Right lobe of liver (tissue), 6 donors: Measurements from ENCODE around the gene PPIE. TPM values are rescaled to one million over a fixed set of nuclear protein-coding genes. Genes with fewer than 3 reads are reported as not detected.

Experiments
- ATAC-seq, 4 donors: fragments of 200-7000 bp; cut with Tn5 transposase; one replicate each; pipeline ENCODE4 v1.9.1; 2020; ENCODE audit warnings: mild to moderate bottlenecking in 4 of 4, moderate library complexity in 4 of 4
- DNase-seq, 3 donors: peaks; one replicate each; pipeline ENCODE4 v3.0.0-alpha.2; 2020
- H3K27ac ChIP-seq, 3 donors: fragments of 200-600 bp; one replicate each; pipeline ENCODE4 v1.8.0; 2022
- H3K27me3 ChIP-seq, 2 donors: fragments of 200-600 bp; one replicate each; pipeline ENCODE4 v1.8.0; 2022
- H3K36me3 ChIP-seq, 4 donors: fragments of 200-600 bp; sonication (generic) in 1 of 4; one replicate each; pipeline versions ENCODE4 v1.5.1 to v1.8.0; 2017 to 2022; ENCODE audit warnings: control low read depth in 1 of 4
- H3K4me1 ChIP-seq, 4 donors: fragments of 200-600 bp; sonication (generic) in 1 of 4; one replicate each; pipeline versions ENCODE4 v1.5.1 to v1.8.0; 2017 to 2022; ENCODE audit warnings: control low read depth in 1 of 4
- H3K4me3 ChIP-seq, 3 donors: fragments of 200-600 bp; one replicate each; pipeline ENCODE4 v1.8.0; 2022
- H3K9me3 ChIP-seq, 4 donors: fragments of 200-600 bp; sonication (generic) in 1 of 4; one replicate each; pipeline versions ENCODE4 v1.5.1 to v1.8.0; 2017 to 2022; ENCODE audit warnings: control low read depth in 1 of 4
- POLR2A ChIP-seq: fragments of 450-650 bp; IDR thresholded peaks from one replicate; pipeline ENCODE4 v1.6.1; 2017; ENCODE audit warnings: antibody characterized with exemption, mild to moderate bottlenecking
- WGBS: methylation state at CpG from one replicate; pipeline ENCODE4 v1.1.6; 2018; ENCODE audit warnings: low coverage, low lambda C conversion rate; ENCODE audit not compliant: insufficient coverage; ENCODE audit errors: missing lambda C conversion rate; 5-methylcytosine and 5-hydroxymethylcytosine counted together
- intact Hi-C, 2 donors: fragments of 100-400 bp; cut with DNase I; formaldehyde crosslinking; loops; one replicate each; pipeline versions ENCODE4 v1.11.2 to v1.14.1; 2022
- total RNA-seq, 6 experiments: library from RNA; depleted of rRNA in 2 of 6; stranded (reverse); fragments of >200 nt in 2 of 6; fragmentation: NEBNext Ultra II Directional in 3 of 6; extraction: Animal tissue kit (Norgen Biotek cat#: 25700) in 3 of 6; gene quantifications; one replicate each; pipeline versions ENCODE4 v1.1.0 to v1.2.4, GENCODE V29; 2016 to 2023
- TF ChIP-seq, protein P1 (sequence below), 4 donors: fragments of 200-600 bp in 3 of 4; fragments of 450-650 bp in 1 of 4; IDR thresholded peaks; one replicate each; pipeline versions ENCODE4 v1.5.1 to v1.8.0; 2016 to 2022; ENCODE audit warnings: antibody characterized with exemption in 4 of 4, mild to moderate bottlenecking in 2 of 4
- donor health status: DM: no; HTN: yes; CAD: no.
- donor health status: DM: no; HTN: no; CAD: no.
- donor health status: DM: no; HTN: no; CAD: no.
- donor health status: DM: no; HTN: yes; CAD: no.
- donor health status: DM: no; HTN: yes; CAD: no.

Gene PPIE
- total RNA-seq, 6 experiments from 2014 or later = 16.2 to 24.9 (median 20.7) TPM

DNA sequence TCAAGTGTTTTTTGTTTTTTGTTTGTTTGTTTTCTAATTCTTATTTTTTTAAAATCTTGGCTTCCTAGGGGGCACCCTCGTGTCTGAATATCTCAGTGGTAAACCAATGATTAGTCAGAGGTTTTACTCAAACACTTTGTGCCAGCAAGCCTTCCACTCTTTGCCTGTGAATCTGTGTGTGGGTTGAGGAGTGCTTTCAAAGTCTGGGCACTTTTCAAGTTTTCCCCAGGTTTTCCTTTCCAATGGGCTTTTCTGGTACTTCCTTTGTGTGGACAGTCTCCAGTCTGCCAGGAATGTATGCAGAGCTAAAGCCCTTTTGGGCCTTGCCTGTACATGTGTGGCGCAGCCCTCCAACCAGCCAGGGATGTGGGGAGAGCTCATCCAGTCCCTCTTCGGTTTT is 9.7 kb upstream of the PPIE start:
- intact Hi-C loops = loop anchor here in 1 of 2 donors (10.0 kb wide), 1 partner anchor 124 kb away; no protein-coding TSS in a partner anchor
- DNase-seq = no peak

DNA sequence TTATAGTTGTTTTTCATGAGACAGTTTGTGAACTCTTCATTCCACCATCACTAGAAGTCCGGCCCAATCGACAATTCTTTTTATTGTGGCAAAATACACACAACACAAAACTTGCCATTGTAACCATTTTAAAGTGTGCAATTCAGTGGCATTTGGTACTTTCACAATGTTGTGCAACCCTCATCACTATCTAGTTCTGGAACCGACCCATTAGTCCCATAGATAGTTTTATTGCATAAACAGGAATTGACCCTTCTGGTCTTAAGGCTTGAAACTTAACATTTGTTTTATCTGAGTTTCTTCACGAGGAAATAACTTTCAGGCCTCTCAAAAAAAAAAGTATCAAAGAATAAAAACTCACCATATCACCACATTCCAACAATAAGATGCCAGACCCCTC is 8.8 kb upstream of the PPIE start:
- 13% methylated on average over 4 of the region's 4 CpGs for WGBS
- peak in 3 of 4 donors; percentile 35 to 55 (median 52) for ATAC-seq
- H3K9me3 ChIP-seq = no peaks in the 10 kb centered on the region
- no peaks in the 10 kb centered on the region for H3K36me3 ChIP-seq
- H3K4me3 ChIP-seq = no peak overlapping the region
- no peak for TF ChIP-seq POLR2A
- TF ChIP-seq, protein P1, sequence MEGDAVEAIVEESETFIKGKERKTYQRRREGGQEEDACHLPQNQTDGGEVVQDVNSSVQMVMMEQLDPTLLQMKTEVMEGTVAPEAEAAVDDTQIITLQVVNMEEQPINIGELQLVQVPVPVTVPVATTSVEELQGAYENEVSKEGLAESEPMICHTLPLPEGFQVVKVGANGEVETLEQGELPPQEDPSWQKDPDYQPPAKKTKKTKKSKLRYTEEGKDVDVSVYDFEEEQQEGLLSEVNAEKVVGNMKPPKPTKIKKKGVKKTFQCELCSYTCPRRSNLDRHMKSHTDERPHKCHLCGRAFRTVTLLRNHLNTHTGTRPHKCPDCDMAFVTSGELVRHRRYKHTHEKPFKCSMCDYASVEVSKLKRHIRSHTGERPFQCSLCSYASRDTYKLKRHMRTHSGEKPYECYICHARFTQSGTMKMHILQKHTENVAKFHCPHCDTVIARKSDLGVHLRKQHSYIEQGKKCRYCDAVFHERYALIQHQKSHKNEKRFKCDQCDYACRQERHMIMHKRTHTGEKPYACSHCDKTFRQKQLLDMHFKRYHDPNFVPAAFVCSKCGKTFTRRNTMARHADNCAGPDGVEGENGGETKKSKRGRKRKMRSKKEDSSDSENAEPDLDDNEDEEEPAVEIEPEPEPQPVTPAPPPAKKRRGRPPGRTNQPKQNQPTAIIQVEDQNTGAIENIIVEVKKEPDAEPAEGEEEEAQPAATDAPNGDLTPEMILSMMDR (IDR thresholded peaks at IDR 0.05) = no peak
- H3K27me3 ChIP-seq = peaks cover 0 to 14% of the 10 kb centered on the region in 2 donors
- DNase-seq = no peak
- intact Hi-C loops = loop anchor here in 1 of 2 donors (10.0 kb wide), 1 partner anchor 125 kb away; no protein-coding TSS in a partner anchor
- no peaks in the 10 kb centered on the region for H3K4me1 ChIP-seq
- H3K27ac ChIP-seq = no peak overlapping the region

More for the DNA sequence above, 9.7 kb upstream of the PPIE start:
- peaks cover 0 to 14% of the 10 kb centered on the region in 2 donors for H3K27me3 ChIP-seq
- no peaks in the 10 kb centered on the region for H3K36me3 ChIP-seq
- TF ChIP-seq POLR2A = no peak
- TF ChIP-seq, protein P1 (IDR thresholded peaks at IDR 0.05) = no peak
- no peaks in the 10 kb centered on the region for H3K9me3 ChIP-seq
- no peak overlapping the region for H3K27ac ChIP-seq
- H3K4me1 ChIP-seq = no peaks in the 10 kb centered on the region
- 30% methylated on average over 2 of the region's 3 CpGs for WGBS
- no peak for ATAC-seq
- H3K4me3 ChIP-seq = no peak overlapping the region

DNA sequence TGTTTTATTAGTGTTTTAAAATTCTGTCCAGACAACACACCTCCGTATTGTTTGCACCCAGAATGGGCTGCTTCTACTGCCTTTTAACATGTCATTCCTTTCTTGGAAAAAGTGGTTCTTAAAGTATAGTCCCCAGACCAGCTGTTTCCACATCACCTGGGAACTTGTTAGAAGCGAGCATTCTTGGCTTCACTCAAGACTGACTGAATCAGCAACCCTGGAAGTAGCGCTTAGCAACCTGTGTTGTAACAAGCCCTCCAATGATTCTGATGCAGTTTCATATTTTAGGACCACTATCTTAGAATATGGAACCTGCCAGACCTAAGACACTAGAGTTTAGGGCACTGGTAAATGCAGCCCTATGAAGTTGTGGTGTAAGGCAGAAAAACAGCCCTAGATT is 6.0 kb upstream of the PPIE start:
- H3K27me3 ChIP-seq = peaks cover 0 to 10% of the 10 kb centered on the region in 2 donors
- intact Hi-C loops = no loop called here
- TF ChIP-seq, protein P1 (IDR thresholded peaks at IDR 0.05) = no peak
- no peak for TF ChIP-seq POLR2A
- WGBS = 47% methylated on average over 3 of the region's 3 CpGs
- H3K36me3 ChIP-seq = no peaks in the 10 kb centered on the region
- no peaks in the 10 kb centered on the region for H3K9me3 ChIP-seq
- ATAC-seq = no peak
- no peak for DNase-seq
- no peaks in the 10 kb centered on the region for H3K4me1 ChIP-seq
- no peak overlapping the region for H3K27ac ChIP-seq
- no peak overlapping the region for H3K4me3 ChIP-seq

DNA sequence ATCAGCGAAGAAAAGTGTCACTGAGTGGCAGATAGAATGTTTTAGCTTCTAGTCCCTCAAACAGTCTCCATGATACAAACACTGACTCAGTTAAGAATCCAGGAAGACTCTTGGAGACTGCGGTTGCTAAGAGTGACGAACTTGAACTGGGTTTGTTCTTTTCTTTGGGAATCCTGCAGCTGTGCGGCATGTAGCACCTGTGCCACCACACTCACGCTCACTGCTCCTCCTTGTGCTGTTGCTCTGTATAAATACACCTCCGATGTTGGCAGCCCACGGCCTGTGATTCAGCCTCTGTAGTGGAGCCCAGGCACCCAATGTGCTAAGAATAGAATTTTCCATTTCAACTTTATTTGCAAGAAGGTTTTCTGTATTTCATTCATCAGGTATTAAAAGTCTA is 5.5 kb upstream of the PPIE start:
- WGBS = 49% methylated on average over 6 of the region's 7 CpGs
- Histone ChIP-seq H3K9me3 (no peaks in the 10 kb centered on the region), H3K4me1 (no peaks in the 10 kb centered on the region), H3K36me3 (no peaks in the 10 kb centered on the region), H3K4me3 (no peak overlapping the region), H3K27me3 (peaks cover 0 to 6% of the 10 kb centered on the region in 2 donors), H3K27ac (no peak overlapping the region)
- DNase-seq (no peak), ATAC-seq (no peak)
- intact Hi-C loops = no loop called here
- TF ChIP-seq, protein P1 (IDR thresholded peaks at IDR 0.05) = no peak
- no peak for TF ChIP-seq POLR2A

DNA sequence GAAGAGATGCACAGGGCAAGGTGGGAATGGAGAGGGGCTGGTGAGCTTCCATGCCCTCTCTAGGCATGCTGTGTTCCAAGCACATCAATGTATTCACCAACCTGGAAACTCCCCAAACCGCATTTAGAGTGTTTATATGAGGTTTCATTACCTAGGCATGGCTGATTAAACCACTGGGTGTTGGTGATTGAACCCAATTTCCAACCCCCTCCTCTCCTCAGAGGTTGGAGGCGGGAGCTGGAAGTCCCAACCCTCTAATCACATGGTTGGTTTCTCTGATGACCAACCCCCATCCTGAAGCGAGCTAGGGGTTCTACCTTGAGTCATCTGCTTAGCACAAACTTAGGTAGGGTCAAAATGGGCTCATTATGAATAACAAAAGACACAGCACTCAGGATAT is 3.0 kb upstream of the PPIE start:
- no peaks in the 10 kb centered on the region for H3K9me3 ChIP-seq
- peaks cover 0 to 3% (median 1%) of the 10 kb centered on the region in 4 donors for H3K36me3 ChIP-seq
- H3K27ac ChIP-seq = no peak overlapping the region
- no peak for TF ChIP-seq POLR2A
- TF ChIP-seq, protein P1 (IDR thresholded peaks at IDR 0.05) = no peak
- intact Hi-C loops = no loop called here
- H3K27me3 ChIP-seq = no peaks in the 10 kb centered on the region
- no peak overlapping the region for H3K4me3 ChIP-seq
- ATAC-seq (no peak), DNase-seq (no peak)
- WGBS = 38% methylated on average over 1 of the region's 3 CpGs
- H3K4me1 ChIP-seq = peaks cover 0 to 9% (median 3%) of the 10 kb centered on the region in 4 donors
